Liver (tissue), 9 donors: ENCODE results near the gene MMP28. TPM values are rescaled to one million over a fixed set of nuclear protein-coding genes. Genes with fewer than 3 reads are reported as not detected.

ENCODE experiments used
- DNase-seq: peaks from one replicate; pipeline ENCODE4 v3.0.0-alpha.2; 2017; ENCODE audit warnings: low spot score
- H3K27ac ChIP-seq, 2 donors: one replicate each; pipeline ENCODE4 v1.7.0; 2013; ENCODE audit warnings: inconsistent platforms in 2 of 2, low read length in 2 of 2, control low read depth in 1 of 2, low read depth in 1 of 2, mild to moderate bottlenecking in 1 of 2
- H3K27me3 ChIP-seq, 4 donors: one replicate each; pipeline versions ENCODE4 v1.6.1 to v1.7.0; 2013; ENCODE audit warnings: low read length in 3 of 4, inconsistent platforms in 1 of 4, mild to moderate bottlenecking in 1 of 4, moderate library complexity in 1 of 4; ENCODE audit not compliant: control insufficient read depth in 4 of 4, insufficient read depth in 4 of 4
- H3K36me3 ChIP-seq, 4 donors: one replicate each; pipeline versions ENCODE4 v1.6.1 to v1.7.0; 2013; ENCODE audit warnings: low read length in 3 of 4, mild to moderate bottlenecking in 3 of 4, low read depth in 1 of 4, moderate library complexity in 1 of 4; ENCODE audit not compliant: control insufficient read depth in 4 of 4, insufficient read depth in 3 of 4
- H3K4me1 ChIP-seq, 4 donors: one replicate each; pipeline versions ENCODE4 v1.6.1 to v1.7.0; 2013; ENCODE audit warnings: low read length in 3 of 4, mild to moderate bottlenecking in 3 of 4, moderate library complexity in 1 of 4; ENCODE audit not compliant: control insufficient read depth in 4 of 4, insufficient read depth in 4 of 4
- H3K4me3 ChIP-seq, 3 donors: one replicate each; pipeline versions ENCODE4 v1.6.1 to v1.7.0; 2013; ENCODE audit warnings: low read length in 3 of 3, control low read depth in 1 of 3, low read depth in 1 of 3, mild to moderate bottlenecking in 1 of 3
- H3K9ac ChIP-seq, 2 donors: one replicate each; pipeline ENCODE4 v1.7.0; 2013; ENCODE audit warnings: low read length in 2 of 2, mild to moderate bottlenecking in 2 of 2, moderate library complexity in 2 of 2, control low read depth in 1 of 2, low read depth in 1 of 2
- H3K9me3 ChIP-seq, 4 donors: one replicate each; pipeline versions ENCODE4 v1.6.1 to v1.7.0; 2013; ENCODE audit warnings: low read length in 3 of 4; ENCODE audit not compliant: control insufficient read depth in 4 of 4
- CTCF ChIP-seq: fragments of 150-350 bp; IDR thresholded peaks from 2 replicates; pipeline ENCODE4 v1.5.1; 2017; ENCODE audit warnings: improper control_type of control experiment, low read depth, low read length; ENCODE audit not compliant: missing input control
- EGR1 ChIP-seq, 2 donors: IDR thresholded peaks; 2 replicates each; pipeline ENCODE4 v1.6.1; 2016 to 2018; ENCODE audit warnings: antibody characterized with exemption in 2 of 2, low read depth in 2 of 2
- FOXA1 ChIP-seq: IDR thresholded peaks from 2 replicates; pipeline ENCODE4 v1.6.1; 2016; ENCODE audit warnings: antibody characterized with exemption
- FOXA2 ChIP-seq: IDR thresholded peaks from 2 replicates; pipeline ENCODE4 v1.6.1; 2016; ENCODE audit warnings: antibody characterized with exemption
- GABPA ChIP-seq, 2 donors: IDR thresholded peaks in 1 of 2; conservative IDR thresholded peaks in 1 of 2; 2 replicates each; pipeline ENCODE4 v1.6.1; 2016; ENCODE audit warnings: antibody characterized with exemption in 2 of 2, mild to moderate bottlenecking in 1 of 2, moderate library complexity in 1 of 2
- HNF4A ChIP-seq, 2 donors: conservative IDR thresholded peaks; 2 replicates each; pipeline ENCODE4 v1.6.1; 2016; ENCODE audit warnings: antibody characterized with exemption in 2 of 2, mild to moderate bottlenecking in 2 of 2
- HNF4G ChIP-seq: IDR thresholded peaks from 2 replicates; pipeline ENCODE4 v1.6.1; 2016; ENCODE audit warnings: antibody characterized with exemption
- JUND ChIP-seq, 2 donors: IDR thresholded peaks; 2 replicates each; pipeline ENCODE4 v1.6.1; 2016; ENCODE audit warnings: antibody characterized with exemption in 2 of 2
- NR2F2 ChIP-seq: IDR thresholded peaks from 2 replicates; pipeline ENCODE4 v1.6.1; 2016; ENCODE audit warnings: antibody characterized with exemption
- RAD21 ChIP-seq, 2 donors: IDR thresholded peaks; 2 replicates each; pipeline ENCODE4 v1.6.1; 2016; ENCODE audit warnings: antibody characterized with exemption in 2 of 2, mild to moderate bottlenecking in 2 of 2
- RXRA ChIP-seq, 2 donors: IDR thresholded peaks; 2 replicates each; pipeline ENCODE4 v1.6.1; 2017 to 2018; ENCODE audit warnings: antibody characterized with exemption in 2 of 2, mild to moderate bottlenecking in 1 of 2
- SP1 ChIP-seq: IDR thresholded peaks from 2 replicates; pipeline ENCODE4 v1.6.1; 2018; ENCODE audit warnings: antibody characterized with exemption, mild to moderate bottlenecking
- TAF1 ChIP-seq: conservative IDR thresholded peaks from 2 replicates; pipeline ENCODE4 v1.6.1; 2016; ENCODE audit warnings: antibody characterized with exemption, mild to moderate bottlenecking
- YY1 ChIP-seq: IDR thresholded peaks from 2 replicates; pipeline ENCODE4 v1.6.1; 2016; ENCODE audit warnings: antibody characterized with exemption, mild to moderate bottlenecking
- ZBTB33 ChIP-seq: IDR thresholded peaks from 2 replicates; pipeline ENCODE4 v1.6.1; 2016; ENCODE audit warnings: antibody characterized with exemption
- WGBS: extraction: QIAGEN DNeasy Blood & Tissue Kit; methylation state at CpG from one replicate; pipeline ENCODE4 v1.1.7; 2013; 5-methylcytosine and 5-hydroxymethylcytosine counted together
- polyA plus RNA-seq, 2 donors: library from polyadenylated mRNA; stranded (reverse) in 1 of 2; unstranded in 1 of 2; fragments of 200-250 nt in 1 of 2; fragments of >200 nt in 1 of 2; fragmentation: Nextera tagmentation in 1 of 2; extraction: Ambion mirVana in 1 of 2; gene quantifications; one replicate each; pipeline versions ENCODE4 v1.2.1 to v1.2.3, GENCODE V29; 2013 to 2015
- total RNA-seq, 2 donors: library from RNA; depleted of rRNA; stranded (reverse); fragments of >200 nt; gene quantifications; one replicate each; pipeline ENCODE4 v1.2.3, GENCODE V29; 2014
- TF ChIP-seq, protein P1 (sequence below): IDR thresholded peaks from 2 replicates; pipeline ENCODE4 v1.6.1; 2016; ENCODE audit warnings: antibody characterized with exemption
- TF ChIP-seq, protein P2 (sequence below): IDR thresholded peaks from 2 replicates; pipeline ENCODE4 v1.6.1; 2016; ENCODE audit warnings: antibody characterized with exemption, mild to moderate bottlenecking
- TF ChIP-seq, protein P3 (sequence below): IDR thresholded peaks from 2 replicates; pipeline ENCODE4 v1.6.1; 2016; ENCODE audit warnings: antibody characterized with exemption
- donor health status: healthy.
- donor health status: healthy.
- donor health status: healthy.
- donor health status: healthy.
- donor health status: healthy.

The MMP28 gene
- total and polyA plus RNA-seq, 4 donors = 0.14 to 0.75 (median 0.44) TPM

DNA sequence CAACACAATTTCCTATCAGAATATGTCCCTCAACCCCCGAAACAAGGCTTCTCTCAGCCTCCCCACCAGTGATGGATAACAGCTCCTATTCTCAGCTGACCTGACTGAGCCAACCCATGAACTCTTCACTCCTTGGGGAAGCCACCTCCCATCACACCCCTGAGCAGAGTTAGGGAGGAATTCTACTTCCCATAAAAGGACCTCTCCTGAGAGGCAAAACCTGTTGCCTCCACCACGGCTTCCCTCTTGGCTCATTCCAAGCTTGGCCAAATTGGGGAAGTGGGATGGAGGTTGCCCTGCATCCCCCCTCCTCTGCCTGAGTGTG lies 69.7 kb downstream of the MMP28 start:
- no peak for DNase-seq
- Histone ChIP-seq H3K9me3 (no peaks in the 10 kb centered on the region), H3K4me1 (peaks cover 0 to under 1% (median 0%) of the 10 kb centered on the region in 4 donors), H3K27me3 (no peaks in the 10 kb centered on the region), H3K4me3 (no peak overlapping the region), H3K9ac (no peak overlapping the region), H3K27ac (no peak overlapping the region), H3K36me3 (peaks cover 0 to 24% (median 21%) of the 10 kb centered on the region in 4 donors)
- no peak for TF ChIP-seq TAF1
- no peak for TF ChIP-seq ZBTB33
- no peak for TF ChIP-seq SP1
- no peak for TF ChIP-seq FOXA1
- no peak for TF ChIP-seq HNF4G
- TF ChIP-seq, protein P1, sequence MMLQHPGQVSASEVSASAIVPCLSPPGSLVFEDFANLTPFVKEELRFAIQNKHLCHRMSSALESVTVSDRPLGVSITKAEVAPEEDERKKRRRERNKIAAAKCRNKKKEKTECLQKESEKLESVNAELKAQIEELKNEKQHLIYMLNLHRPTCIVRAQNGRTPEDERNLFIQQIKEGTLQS = no peak
- TF ChIP-seq GABPA (IDR thresholded peaks at IDR 0.05 in 1 of 2, conservative IDR thresholded peaks at IDR 0.05 in 1 of 2) = no peak
- TF ChIP-seq, protein P2, sequence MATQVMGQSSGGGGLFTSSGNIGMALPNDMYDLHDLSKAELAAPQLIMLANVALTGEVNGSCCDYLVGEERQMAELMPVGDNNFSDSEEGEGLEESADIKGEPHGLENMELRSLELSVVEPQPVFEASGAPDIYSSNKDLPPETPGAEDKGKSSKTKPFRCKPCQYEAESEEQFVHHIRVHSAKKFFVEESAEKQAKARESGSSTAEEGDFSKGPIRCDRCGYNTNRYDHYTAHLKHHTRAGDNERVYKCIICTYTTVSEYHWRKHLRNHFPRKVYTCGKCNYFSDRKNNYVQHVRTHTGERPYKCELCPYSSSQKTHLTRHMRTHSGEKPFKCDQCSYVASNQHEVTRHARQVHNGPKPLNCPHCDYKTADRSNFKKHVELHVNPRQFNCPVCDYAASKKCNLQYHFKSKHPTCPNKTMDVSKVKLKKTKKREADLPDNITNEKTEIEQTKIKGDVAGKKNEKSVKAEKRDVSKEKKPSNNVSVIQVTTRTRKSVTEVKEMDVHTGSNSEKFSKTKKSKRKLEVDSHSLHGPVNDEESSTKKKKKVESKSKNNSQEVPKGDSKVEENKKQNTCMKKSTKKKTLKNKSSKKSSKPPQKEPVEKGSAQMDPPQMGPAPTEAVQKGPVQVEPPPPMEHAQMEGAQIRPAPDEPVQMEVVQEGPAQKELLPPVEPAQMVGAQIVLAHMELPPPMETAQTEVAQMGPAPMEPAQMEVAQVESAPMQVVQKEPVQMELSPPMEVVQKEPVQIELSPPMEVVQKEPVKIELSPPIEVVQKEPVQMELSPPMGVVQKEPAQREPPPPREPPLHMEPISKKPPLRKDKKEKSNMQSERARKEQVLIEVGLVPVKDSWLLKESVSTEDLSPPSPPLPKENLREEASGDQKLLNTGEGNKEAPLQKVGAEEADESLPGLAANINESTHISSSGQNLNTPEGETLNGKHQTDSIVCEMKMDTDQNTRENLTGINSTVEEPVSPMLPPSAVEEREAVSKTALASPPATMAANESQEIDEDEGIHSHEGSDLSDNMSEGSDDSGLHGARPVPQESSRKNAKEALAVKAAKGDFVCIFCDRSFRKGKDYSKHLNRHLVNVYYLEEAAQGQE = no peak
- no peak for TF ChIP-seq HNF4A (conservative IDR thresholded peaks at IDR 0.05)
- no peak for TF ChIP-seq NR2F2
- no peak for TF ChIP-seq RAD21 (IDR thresholded peaks at IDR 0.05)
- no peak for TF ChIP-seq EGR1 (IDR thresholded peaks at IDR 0.05; ENCODE audit: low read depth in 2 of 2)
- TF ChIP-seq, protein P3, sequence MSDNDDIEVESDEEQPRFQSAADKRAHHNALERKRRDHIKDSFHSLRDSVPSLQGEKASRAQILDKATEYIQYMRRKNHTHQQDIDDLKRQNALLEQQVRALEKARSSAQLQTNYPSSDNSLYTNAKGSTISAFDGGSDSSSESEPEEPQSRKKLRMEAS = no peak
- WGBS = 91% methylated on average over 2 of the region's 2 CpGs

GRCh38 chr17:35725058-35725457 lies 70.4 kb downstream of the MMP28 start:
- Histone ChIP-seq H3K9ac (no peak overlapping the region), H3K4me1 (no peaks in the 10 kb centered on the region), H3K9me3 (no peaks in the 10 kb centered on the region), H3K27me3 (no peaks in the 10 kb centered on the region), H3K36me3 (peaks cover 0 to 24% (median 21%) of the 10 kb centered on the region in 4 donors), H3K4me3 (no peak overlapping the region), H3K27ac (no peak overlapping the region)
- 93% methylated on average over 4 of the region's 4 CpGs for WGBS
- DNase-seq = no peak
- no peak for TF ChIP-seq HNF4G
- TF ChIP-seq YY1 = no peak
- TF ChIP-seq ZBTB33 = no peak
- TF ChIP-seq, protein P1 = no peak
- no peak for TF ChIP-seq RXRA (IDR thresholded peaks at IDR 0.05)
- no peak for TF ChIP-seq TAF1
- TF ChIP-seq CTCF = no peak
- no peak for TF ChIP-seq GABPA (IDR thresholded peaks at IDR 0.05 in 1 of 2, conservative IDR thresholded peaks at IDR 0.05 in 1 of 2)
- no peak for TF ChIP-seq SP1
- TF ChIP-seq, protein P3 = no peak
- TF ChIP-seq, protein P2 = no peak
- TF ChIP-seq HNF4A (conservative IDR thresholded peaks at IDR 0.05) = no peak
- no peak for TF ChIP-seq NR2F2
- TF ChIP-seq JUND (IDR thresholded peaks at IDR 0.05) = no peak
- TF ChIP-seq FOXA2 = no peak
